Measurements from ENCODE around the gene NTN1. TPM values are rescaled to one million over a fixed set of nuclear protein-coding genes. Genes with fewer than 3 reads are reported as not detected.

NTN1 gene
- total RNA-seq, 4 donors from 2014 or later, result 3.6 to 20.6 (median 7.2) TPM

DNA sequence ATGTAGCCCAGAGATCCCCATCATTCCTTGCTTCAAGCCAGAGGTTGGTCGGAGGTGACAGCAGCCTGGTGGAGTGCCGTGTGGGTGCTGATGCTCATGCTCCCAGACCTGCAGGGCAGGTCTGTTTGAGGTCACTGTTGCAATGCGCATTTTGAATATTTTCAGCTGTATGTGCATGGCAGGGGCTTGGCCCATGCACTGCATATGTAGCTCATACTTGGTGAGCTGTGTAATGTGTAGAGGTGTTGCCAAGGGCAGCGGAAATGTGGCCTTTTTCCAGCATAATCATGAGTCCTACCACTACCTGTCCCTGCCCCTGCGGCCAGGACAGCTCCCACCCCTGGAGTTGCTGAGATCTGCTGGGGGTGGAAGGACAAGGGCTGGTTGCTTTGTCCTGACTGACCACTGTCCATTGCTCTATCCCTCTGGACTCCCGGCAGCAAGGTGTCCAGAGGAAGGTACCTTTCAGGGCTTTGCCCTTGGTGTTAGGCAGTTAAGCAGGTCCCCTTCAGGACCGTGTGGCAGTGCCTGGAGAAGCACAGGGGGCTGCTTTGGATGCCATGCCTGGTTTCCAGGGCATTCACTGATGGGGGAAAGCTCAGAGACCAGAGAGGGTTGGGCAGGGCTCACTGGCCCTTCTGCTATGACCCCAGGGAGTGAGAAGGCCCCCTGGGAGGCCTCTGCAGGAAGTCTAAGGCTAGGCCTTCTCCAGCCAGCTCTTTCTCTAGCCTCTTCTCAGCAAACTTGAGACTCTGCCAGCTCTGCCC, 215.2 kb downstream of the NTN1 start:
- Histone ChIP-seq H3K27ac (no peak overlapping the region), H3K4me3 (no peak overlapping the region), H3K27me3 (no peaks in the 10 kb centered on the region), H3K9me3 (no peaks in the 10 kb centered on the region), H3K4me1 (peaks cover 10 to 26% (median 23%) of the 10 kb centered on the region in 4 donors), H3K36me3 (no peaks in the 10 kb centered on the region)
- in situ Hi-C loops (cut with MboI; ENCODE audit: low pct_ligation_motif_present in 1 of 4, low pct_unique_long_range_greater_than_20kb in 1 of 4, low sequenced_read_pairs in 3 of 4) (no loop called here), intact Hi-C loops (cut with DNase I; ENCODE audit: low total_unique reads) (no loop called here)
- DNase-seq, result no peak
- no CpG with 5 or more reads among the region's 7 CpGs for WGBS, 2 donors (ENCODE audit: low coverage in 1 of 2)
- no peak for TF ChIP-seq EP300 (IDR thresholded peaks at IDR 0.05; ENCODE audit: low read depth)
- TF ChIP-seq, protein P1, sequence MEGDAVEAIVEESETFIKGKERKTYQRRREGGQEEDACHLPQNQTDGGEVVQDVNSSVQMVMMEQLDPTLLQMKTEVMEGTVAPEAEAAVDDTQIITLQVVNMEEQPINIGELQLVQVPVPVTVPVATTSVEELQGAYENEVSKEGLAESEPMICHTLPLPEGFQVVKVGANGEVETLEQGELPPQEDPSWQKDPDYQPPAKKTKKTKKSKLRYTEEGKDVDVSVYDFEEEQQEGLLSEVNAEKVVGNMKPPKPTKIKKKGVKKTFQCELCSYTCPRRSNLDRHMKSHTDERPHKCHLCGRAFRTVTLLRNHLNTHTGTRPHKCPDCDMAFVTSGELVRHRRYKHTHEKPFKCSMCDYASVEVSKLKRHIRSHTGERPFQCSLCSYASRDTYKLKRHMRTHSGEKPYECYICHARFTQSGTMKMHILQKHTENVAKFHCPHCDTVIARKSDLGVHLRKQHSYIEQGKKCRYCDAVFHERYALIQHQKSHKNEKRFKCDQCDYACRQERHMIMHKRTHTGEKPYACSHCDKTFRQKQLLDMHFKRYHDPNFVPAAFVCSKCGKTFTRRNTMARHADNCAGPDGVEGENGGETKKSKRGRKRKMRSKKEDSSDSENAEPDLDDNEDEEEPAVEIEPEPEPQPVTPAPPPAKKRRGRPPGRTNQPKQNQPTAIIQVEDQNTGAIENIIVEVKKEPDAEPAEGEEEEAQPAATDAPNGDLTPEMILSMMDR (IDR thresholded peaks at IDR 0.05), result no peak
- no peak for TF ChIP-seq POLR2A (IDR thresholded peaks at IDR 0.05)
- no peak for TF ChIP-seq POLR2AphosphoS5 (IDR thresholded peaks at IDR 0.05)

DNA sequence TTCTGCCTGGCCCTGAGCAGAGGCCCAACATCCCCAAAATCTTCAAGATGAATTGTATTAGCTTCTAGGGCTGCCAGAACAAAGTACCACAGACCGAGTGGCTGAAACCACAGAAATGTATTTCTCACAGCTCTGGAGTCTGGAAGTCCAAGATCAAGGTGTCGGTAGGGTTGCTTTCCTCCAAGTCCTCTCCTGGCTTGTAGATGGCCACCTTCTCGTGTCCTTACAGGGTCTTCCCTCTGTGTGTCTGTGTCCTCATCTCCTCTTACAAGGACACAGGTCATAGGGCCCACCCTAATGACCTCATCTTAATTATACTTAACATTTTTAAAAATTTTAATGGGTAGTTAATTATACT, 215.7 kb downstream of the NTN1 start:
- H3K27ac ChIP-seq, result no peak overlapping the region
- intact Hi-C loops (cut with DNase I; ENCODE audit: low total_unique reads) (no loop called here), in situ Hi-C loops (cut with MboI; ENCODE audit: low pct_ligation_motif_present in 1 of 4, low pct_unique_long_range_greater_than_20kb in 1 of 4, low sequenced_read_pairs in 3 of 4) (no loop called here)
- 88% methylated on average over 3 of the region's 3 CpGs; no CpG with 5 or more reads in 1 of the 2 donors for WGBS, 2 donors (ENCODE audit: low coverage in 1 of 2)
- H3K27me3 ChIP-seq, result no peaks in the 10 kb centered on the region
- TF ChIP-seq POLR2AphosphoS5 (IDR thresholded peaks at IDR 0.05), result no peak
- no peak for TF ChIP-seq EP300 (IDR thresholded peaks at IDR 0.05; ENCODE audit: low read depth)
- TF ChIP-seq, protein P1 (IDR thresholded peaks at IDR 0.05), result no peak
- TF ChIP-seq POLR2A (IDR thresholded peaks at IDR 0.05), result no peak
- H3K36me3 ChIP-seq, result no peaks in the 10 kb centered on the region
- no peak for DNase-seq
- H3K4me1 ChIP-seq, result peaks cover 10 to 31% (median 25%) of the 10 kb centered on the region in 4 donors
- H3K9me3 ChIP-seq, result no peaks in the 10 kb centered on the region
- no peak overlapping the region for H3K4me3 ChIP-seq

DNA sequence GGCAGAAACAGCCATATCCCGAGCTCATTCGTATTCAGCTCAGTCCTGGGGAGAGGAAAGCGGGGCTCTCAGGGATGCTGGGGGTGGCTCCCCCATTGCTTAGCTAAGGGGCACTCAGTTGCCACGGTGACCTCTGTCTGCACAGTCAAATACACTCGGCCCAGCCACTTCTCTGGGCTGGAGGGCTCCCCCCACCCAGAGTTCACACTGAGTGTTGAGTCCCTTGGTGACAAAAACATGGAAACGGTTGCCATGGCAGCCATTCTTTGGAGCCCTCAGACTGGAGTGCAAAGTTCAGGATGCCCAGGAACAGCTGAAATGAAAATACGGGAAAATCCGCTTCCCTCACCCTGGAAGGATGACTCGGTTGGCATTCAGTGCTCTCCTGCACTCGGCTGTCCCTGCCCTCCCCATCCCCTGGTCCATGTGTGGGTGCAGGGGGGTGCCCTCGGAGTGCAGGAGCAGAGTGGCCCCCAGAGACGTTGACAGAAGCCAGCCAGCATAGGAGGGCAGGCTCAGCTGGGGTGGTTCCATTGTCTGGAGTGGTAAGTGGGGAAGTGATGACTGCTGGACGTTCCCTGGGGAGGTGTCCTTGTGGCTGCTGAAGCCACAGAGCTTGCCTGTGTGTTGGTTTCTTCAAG, 216.5 kb downstream of the NTN1 start:
- DNase-seq, result no peak
- 75% methylated on average over 7 of the region's 13 CpGs; no CpG with 5 or more reads in 1 of the 2 donors for WGBS, 2 donors (ENCODE audit: low coverage in 1 of 2)

More for the DNA sequence above, 216.5 kb downstream of the NTN1 start:
- Histone ChIP-seq H3K27me3 (no peaks in the 10 kb centered on the region), H3K4me3 (no peak overlapping the region), H3K27ac (no peak overlapping the region), H3K4me1 (peaks cover 10 to 32% (median 25%) of the 10 kb centered on the region in 4 donors), H3K36me3 (no peaks in the 10 kb centered on the region), H3K9me3 (no peaks in the 10 kb centered on the region)
- no peak for TF ChIP-seq POLR2AphosphoS5 (IDR thresholded peaks at IDR 0.05)
- no peak for TF ChIP-seq EP300 (IDR thresholded peaks at IDR 0.05; ENCODE audit: low read depth)
- TF ChIP-seq, protein P1 (IDR thresholded peaks at IDR 0.05), result no peak
- no peak for TF ChIP-seq POLR2A (IDR thresholded peaks at IDR 0.05)
- in situ Hi-C loops (cut with MboI; ENCODE audit: low pct_ligation_motif_present in 1 of 4, low pct_unique_long_range_greater_than_20kb in 1 of 4, low sequenced_read_pairs in 3 of 4) (no loop called here), intact Hi-C loops (cut with DNase I; ENCODE audit: low total_unique reads) (no loop called here)
